GM21515 (cell line): ENCODE results near the gene TFAP2D.

Source experiments
- ATAC-seq: cut with Tn5 transposase; IDR thresholded peaks from one replicate; pipeline ENCODE4 v1.9.1; 2021; ENCODE audit not compliant: unreplicated experiment

The TFAP2D gene

DNA sequence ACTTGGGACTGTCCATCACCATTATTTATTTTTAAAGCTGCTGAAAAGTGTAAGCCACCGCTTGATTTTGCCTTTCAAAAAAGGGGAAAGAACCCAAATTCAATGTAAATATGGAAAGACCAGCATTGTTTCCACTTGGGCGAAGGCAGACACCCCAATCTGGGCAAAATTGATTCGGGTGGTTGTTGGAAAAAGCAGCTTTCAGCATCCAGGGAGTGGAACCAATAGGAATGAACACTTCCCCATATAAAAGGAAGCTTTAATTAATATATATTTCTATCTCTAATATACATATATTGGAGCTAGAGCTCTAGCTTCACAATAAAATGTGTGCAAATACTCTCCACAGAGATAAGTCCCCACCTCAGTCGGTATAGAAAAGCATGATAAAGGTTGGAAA is at the start of gene TFAP2D:
Gene TFAP2D (plus strand): TSS at position 301 of the 400 bp plus-strand sequence. CDS start 530 bp downstream, outside the sequence.
- no peak for ATAC-seq

GRCh38 chr6:50663806-50664205 is 49.5 kb upstream of the TFAP2D start:
- no peak for ATAC-seq

DNA sequence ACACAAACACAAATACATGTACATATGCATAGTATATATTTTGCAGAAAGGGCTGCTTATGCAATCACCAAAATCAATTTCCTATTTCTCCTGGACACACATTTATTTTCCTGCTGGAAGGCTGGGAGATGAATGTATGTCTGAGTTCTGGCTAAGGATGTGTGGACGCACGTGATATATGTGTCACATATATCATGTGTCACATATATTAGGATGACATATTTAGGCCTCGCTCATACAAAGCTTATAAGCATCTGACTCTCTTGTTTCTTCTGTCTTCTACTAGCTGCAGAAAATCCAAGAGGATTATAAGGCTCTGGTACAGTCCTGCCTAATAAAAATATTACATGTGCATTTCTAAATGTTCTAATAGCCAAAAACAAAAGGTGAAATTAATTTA is 47.2 kb upstream of the TFAP2D start:
- no peak for ATAC-seq

- ATAC-seq: no peak
Observed at GRCh38 chr6:50681213-50681824, 32.0 kb upstream of the TFAP2D start.

GRCh38 chr6:50689210-50689609 is 24.1 kb upstream of the TFAP2D start:
- ATAC-seq: no peak

DNA sequence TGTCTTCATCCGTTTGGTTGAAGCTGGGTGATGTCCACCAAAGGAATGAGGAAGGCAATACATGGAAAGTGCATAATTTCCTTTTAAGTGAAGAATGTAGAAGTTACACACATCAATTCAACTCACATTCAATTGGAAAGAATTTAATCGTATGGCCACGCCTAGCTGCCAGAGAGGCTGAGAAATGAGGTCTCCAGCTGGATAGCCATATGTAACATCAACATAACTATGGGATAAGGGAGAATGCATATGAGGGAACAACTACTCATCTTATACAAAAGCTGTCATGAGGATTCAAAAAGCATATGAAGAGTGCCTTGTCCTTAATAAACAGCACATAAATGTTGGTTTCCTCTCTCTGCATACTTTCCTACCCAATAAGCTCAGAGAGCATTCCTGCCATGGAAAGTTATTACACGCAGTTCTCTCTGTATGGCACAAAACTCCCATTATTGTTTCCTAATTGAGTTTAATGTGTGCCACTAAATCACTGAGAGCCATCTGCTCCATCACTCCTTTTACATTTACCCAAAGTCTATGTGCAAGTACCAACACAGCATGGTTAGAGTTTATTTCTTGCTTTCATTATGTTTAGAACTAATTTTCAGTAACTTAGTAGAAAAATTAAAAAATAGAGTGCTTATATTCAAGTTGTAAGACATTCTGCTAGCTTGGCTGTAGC is 21.4 kb upstream of the TFAP2D start:
- ATAC-seq: no peak

- ATAC-seq: no peak
Observed at GRCh38 chr6:50698546-50698945, 14.8 kb upstream of the TFAP2D start.

GRCh38 chr6:50699051-50699775 is 14.1 kb upstream of the TFAP2D start:
- ATAC-seq: no peak

DNA sequence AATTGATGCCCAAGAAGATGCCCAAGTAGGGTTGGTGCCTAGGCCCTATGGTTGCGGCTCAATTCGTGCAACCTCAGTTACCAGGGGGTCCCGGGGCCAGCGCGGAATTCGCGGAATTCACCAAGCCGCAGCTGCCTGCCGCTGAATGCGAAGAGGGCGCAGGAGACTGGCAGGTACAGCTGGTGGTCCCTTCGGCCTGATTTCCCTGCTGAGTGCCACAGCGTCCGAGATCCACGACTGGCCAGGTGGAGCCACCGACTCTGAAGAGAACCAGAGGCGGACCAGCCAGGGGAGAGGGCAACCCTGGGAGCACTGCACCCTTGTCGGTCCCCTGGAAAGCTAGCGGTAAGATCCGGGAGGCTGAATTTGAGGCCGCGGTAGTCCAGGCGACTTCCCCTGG is 6.8 kb upstream of the TFAP2D start:
- ATAC-seq: no peak

DNA sequence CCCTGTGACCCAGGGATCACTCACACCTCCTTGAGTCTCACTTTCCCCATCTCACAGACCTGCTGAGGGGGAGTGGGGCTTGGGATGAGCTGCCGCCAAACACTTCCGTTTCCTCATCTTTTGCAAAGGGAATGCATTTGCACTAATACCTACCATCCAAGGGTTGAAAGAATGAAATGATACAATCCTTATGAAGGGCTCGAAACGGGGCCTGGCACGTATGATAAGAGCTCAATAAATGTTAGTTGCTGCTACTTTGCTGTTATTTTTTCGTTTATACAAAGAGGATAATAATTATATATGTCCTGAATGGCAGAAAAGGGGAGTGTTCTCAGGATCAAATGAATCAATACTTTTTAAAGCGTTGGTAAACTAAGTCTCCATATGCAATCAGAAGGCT is 6.1 kb upstream of the TFAP2D start:
- ATAC-seq: no peak

GRCh38 chr6:50707652-50708300 is 5.5 kb upstream of the TFAP2D start:
- ATAC-seq: no peak

DNA sequence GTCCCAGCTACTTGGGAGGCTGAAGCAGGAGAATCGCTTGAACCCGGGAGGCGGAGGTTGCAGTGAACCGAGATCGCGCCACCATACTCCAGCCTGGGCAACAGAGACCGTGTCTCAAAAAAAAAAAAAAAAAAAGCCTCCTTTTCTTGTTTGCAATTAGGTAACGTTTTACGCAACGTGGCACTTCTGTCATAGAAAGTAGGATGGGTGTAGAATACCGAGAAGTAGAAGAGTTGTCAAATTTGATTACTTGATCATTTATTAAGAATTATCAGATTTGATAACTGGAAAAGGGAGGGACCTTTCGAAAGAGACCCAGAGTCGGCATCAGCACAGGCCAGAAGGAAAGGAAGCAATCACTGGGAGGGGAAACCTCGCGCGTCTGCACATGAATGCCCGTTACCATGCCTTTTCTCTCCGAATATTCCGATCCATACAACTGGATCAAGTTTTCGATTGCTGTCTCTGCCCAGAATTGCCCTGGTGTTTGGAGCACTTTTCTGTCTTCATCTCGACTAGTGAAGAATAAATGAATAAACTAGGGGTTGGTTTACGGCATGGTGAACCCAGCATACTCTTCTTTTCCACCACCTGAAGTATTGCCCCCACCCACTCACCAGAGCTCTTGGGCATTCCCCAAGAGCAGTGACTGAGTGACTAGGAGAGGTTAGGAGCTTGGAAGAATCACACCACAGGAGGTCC is 4.5 kb upstream of the TFAP2D start:
- no peak for ATAC-seq

DNA sequence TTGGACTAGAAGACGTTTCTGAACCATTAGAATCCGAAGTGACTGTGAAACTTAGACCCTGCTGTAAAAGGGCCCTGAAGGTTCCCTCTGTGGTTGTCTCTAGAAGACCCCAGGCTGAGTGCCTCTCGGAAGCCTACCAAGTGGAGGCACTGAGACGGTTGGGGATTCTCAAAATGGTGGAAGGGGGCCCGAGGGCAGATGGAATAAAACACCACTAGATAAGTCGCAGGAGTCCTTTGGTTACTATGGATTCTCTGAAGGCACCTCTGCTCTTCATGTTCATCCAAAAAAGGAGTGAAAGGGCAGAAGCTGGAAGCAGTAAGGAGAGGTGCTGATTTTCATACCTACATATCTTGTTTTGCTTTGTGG is 4.0 kb upstream of the TFAP2D start:
- no peak for ATAC-seq

DNA sequence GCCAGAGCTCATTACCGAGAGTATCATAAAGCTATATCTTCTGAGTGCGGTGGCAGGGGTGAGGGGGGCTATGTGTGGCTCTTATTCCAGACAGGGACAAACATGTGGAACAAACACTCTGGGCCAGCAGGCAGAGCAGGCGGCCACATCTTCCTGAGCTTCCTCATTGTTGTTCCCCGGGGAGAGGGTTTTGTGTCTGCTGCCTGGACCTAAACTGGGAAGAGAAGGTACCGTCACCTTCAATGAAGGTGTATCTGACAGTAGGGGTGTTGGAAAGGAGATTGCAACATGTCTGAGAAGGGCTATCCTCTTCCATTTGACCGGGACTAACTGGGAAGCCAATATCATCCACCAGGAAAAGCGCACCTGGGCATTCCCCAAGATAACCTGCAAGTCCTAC is 1.6 kb upstream of the TFAP2D start:
- ATAC-seq: no peak

GRCh38 chr6:50712291-50712690 is 1.0 kb upstream of the TFAP2D start:
- ATAC-seq: no peak

- no peak for ATAC-seq
Observed at GRCh38 chr6:50713977-50714486, 706 bp downstream of the TFAP2D start.

- ATAC-seq: no peak
Observed at GRCh38 chr6:50714487-50715379, 1.4 kb downstream of the TFAP2D start.

GRCh38 chr6:50716899-50717509 is 3.7 kb downstream of the TFAP2D start:
- ATAC-seq: no peak

- ATAC-seq: no peak
Observed at GRCh38 chr6:50717734-50718457, 4.6 kb downstream of the TFAP2D start.
